Measurements from ENCODE around the gene SLITRK5.

The SLITRK5 gene

GRCh38 chr13:87712012-87712411 is 40.8 kb downstream of the SLITRK5 start:
- in situ Hi-C loops (cut with MboI; ENCODE audit: low sequenced_read_pairs): no loop called here
